Muscle layer of duodenum (tissue), 2 donors: ENCODE measurements around the gene CFAP65.

ENCODE experiments used
- H3K27ac ChIP-seq: one replicate; pipeline ENCODE4 v1.7.0; 2013; ENCODE audit warnings: mild to moderate bottlenecking, low read length
- H3K27me3 ChIP-seq: one replicate; pipeline ENCODE4 v1.7.0; 2013; ENCODE audit warnings: low read depth, mild to moderate bottlenecking, control low read depth, low read length
- H3K36me3 ChIP-seq, 2 donors: one replicate each; pipeline ENCODE4 v1.7.0; 2013; ENCODE audit warnings: low read length in 2 of 2, control low read depth in 1 of 2, mild to moderate bottlenecking in 1 of 2; ENCODE audit not compliant: insufficient read depth in 2 of 2, control insufficient read depth in 1 of 2
- H3K4me1 ChIP-seq, 2 donors: one replicate each; pipeline ENCODE4 v1.7.0; 2013; ENCODE audit warnings: low read length in 2 of 2, mild to moderate bottlenecking in 2 of 2, control low read depth in 1 of 2, moderate library complexity in 1 of 2; ENCODE audit not compliant: insufficient read depth in 2 of 2, control insufficient read depth in 1 of 2
- H3K4me3 ChIP-seq, 2 donors: one replicate each; pipeline ENCODE4 v1.7.0; 2013; ENCODE audit warnings: low read length in 2 of 2, low read depth in 1 of 2, mild to moderate bottlenecking in 1 of 2
- H3K9me3 ChIP-seq, 2 donors: one replicate each; pipeline ENCODE4 v1.7.0; 2013; ENCODE audit warnings: low read length in 2 of 2, control low read depth in 1 of 2, mild to moderate bottlenecking in 1 of 2; ENCODE audit not compliant: control insufficient read depth in 1 of 2
- donor health status: healthy.

CFAP65 gene

DNA sequence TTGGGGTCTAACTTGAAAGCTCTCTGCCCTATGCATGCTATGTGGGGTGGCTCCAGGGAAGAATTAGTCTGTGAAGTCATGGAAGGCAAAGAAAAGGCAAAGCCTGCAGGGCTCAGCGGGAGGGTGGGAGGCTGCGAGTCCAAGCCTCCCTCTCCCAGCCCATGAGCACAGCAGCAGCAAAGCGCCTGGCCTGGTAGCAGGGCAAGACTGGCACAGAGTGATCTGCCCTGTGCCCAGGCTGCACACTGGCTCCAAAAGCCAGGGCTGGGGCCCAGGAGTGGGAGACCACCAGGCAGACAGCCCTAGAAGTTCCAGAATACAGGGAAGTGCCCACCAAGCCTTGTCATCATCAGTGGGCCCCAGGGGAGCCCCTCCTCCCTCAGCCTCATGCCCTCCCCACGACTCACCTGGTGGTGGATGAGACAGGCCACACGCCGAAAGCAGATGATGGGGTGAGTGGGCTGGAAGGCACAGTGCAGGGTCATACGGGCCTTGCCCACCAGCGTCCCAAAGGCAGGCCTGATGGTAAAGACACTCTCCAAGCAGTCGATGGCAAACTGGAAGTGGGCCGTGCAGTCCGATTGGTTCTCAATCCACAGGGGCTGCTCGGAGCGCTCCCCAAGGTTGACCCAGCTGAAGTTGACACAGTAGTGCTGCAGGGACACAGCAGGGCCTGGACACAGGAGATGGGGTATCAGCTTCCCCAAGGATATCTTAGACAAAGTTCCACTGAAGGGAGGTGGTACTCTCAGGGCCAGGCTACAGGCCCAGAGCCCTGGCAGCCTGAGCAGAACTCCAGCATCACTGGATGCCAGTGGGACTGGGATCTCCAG, 12.1 kb downstream of the CFAP65 start:
- H3K27ac ChIP-seq: no peak overlapping the region
- H3K9me3 ChIP-seq: no peaks in the 10 kb centered on the region

DNA sequence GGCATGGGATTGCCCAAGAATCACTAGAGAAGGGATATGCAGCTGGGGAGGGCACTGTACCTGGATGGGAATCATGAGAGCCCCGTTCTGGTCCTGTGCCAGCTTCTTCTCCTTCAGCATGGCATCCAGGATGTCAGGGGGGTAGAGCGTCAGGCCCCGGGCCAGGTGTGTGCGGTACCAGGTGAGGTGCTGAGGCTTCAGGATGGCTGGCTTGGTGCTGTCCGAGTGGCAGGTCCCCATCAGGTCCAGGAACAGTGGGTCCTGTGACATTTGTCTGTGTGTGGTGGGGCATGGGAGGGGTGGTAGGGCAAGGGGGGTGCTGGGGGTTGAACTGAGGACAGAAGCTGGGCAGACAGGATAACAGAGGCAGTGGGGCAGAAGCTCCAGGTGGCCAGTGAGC, 13.2 kb downstream of the CFAP65 start:
- Histone ChIP-seq H3K27ac (no peak overlapping the region), H3K27me3 (no peaks in the 10 kb centered on the region), H3K36me3 (no peaks in the 10 kb centered on the region), H3K4me1 (no peaks in the 10 kb centered on the region), H3K9me3 (no peaks in the 10 kb centered on the region), H3K4me3 (no peak overlapping the region)

More for the DNA sequence above, 12.1 kb downstream of the CFAP65 start:
- no peaks in the 10 kb centered on the region for H3K4me1 ChIP-seq
- no peaks in the 10 kb centered on the region for H3K36me3 ChIP-seq
- no peak overlapping the region for H3K4me3 ChIP-seq
- no peaks in the 10 kb centered on the region for H3K27me3 ChIP-seq

GRCh38 chr2:219027511-219028055, 13.7 kb downstream of the CFAP65 start:
- Histone ChIP-seq H3K36me3 (no peaks in the 10 kb centered on the region), H3K4me3 (no peak overlapping the region), H3K4me1 (no peaks in the 10 kb centered on the region), H3K9me3 (no peaks in the 10 kb centered on the region), H3K27me3 (no peaks in the 10 kb centered on the region), H3K27ac (no peak overlapping the region)

- H3K27ac ChIP-seq: no peak overlapping the region
- no peaks in the 10 kb centered on the region for H3K4me1 ChIP-seq
- no peaks in the 10 kb centered on the region for H3K36me3 ChIP-seq
- H3K27me3 ChIP-seq: no peaks in the 10 kb centered on the region
- no peaks in the 10 kb centered on the region for H3K9me3 ChIP-seq
- no peak overlapping the region for H3K4me3 ChIP-seq
These were observed 14.4 kb downstream of the CFAP65 start for GRCh38 chr2:219026946-219027345.

- H3K27ac ChIP-seq: no peak overlapping the region
These were observed 15.4 kb downstream of the CFAP65 start for GRCh38 chr2:219025637-219026585.

DNA sequence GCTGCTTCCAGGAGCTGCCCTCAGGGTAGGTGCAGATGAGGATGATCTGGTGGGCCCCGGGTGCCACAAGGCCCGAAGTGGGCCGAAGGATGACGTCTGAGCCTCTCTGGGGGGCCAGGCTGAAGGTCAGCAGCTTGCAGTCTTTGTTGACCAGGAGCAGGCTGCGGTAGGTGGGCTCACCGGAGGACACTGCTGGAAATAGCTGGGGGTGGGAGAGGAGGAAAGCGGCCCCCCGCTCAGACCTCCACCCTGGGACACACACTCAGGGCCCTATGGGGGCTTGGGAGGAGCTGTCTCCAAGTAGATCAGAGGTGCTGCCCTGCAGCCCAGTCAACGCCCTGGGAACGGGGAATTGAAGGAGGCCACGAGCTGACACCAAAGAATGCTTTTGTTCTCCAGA, 17.3 kb downstream of the CFAP65 start:
- no peaks in the 10 kb centered on the region for H3K27me3 ChIP-seq

More at GRCh38 chr2:219025637-219026585, 15.4 kb downstream of the CFAP65 start:
- Histone ChIP-seq H3K9me3 (no peaks in the 10 kb centered on the region), H3K27me3 (no peaks in the 10 kb centered on the region), H3K4me3 (no peak overlapping the region), H3K36me3 (no peaks in the 10 kb centered on the region), H3K4me1 (no peaks in the 10 kb centered on the region)

GRCh38 chr2:219023045-219023605, 18.2 kb downstream of the CFAP65 start:
- no peaks in the 10 kb centered on the region for H3K36me3 ChIP-seq
- H3K4me1 ChIP-seq: no peaks in the 10 kb centered on the region
- H3K27me3 ChIP-seq: no peaks in the 10 kb centered on the region
- H3K9me3 ChIP-seq: no peaks in the 10 kb centered on the region
- H3K4me3 ChIP-seq: no peak overlapping the region
- no peak overlapping the region for H3K27ac ChIP-seq

More for the DNA sequence above, 17.3 kb downstream of the CFAP65 start:
- Histone ChIP-seq H3K27ac (no peak overlapping the region), H3K4me3 (no peak overlapping the region), H3K9me3 (no peaks in the 10 kb centered on the region), H3K4me1 (no peaks in the 10 kb centered on the region), H3K36me3 (no peaks in the 10 kb centered on the region)

DNA sequence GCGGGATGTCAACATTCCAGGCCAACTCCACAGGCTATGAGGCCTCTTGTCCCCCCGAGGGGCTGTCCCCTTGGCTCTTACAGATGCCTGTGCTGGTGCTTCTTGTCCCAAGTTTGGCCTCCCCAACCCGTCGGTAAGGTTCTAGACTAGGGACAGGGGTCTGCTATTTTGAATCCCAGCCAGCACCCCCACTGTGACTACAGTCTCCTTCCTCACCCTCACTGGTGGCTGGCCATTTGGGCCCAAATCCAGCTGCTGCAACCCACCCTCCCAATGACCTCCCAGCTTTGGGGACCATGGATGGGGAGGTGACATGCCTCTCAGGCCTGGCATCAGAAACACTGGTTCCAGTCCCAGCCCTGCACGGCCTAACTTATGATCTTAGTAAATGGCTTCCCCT, 18.7 kb downstream of the CFAP65 start:
- H3K27me3 ChIP-seq: no peaks in the 10 kb centered on the region
- H3K36me3 ChIP-seq: no peaks in the 10 kb centered on the region
- no peak overlapping the region for H3K4me3 ChIP-seq
- no peaks in the 10 kb centered on the region for H3K9me3 ChIP-seq
- H3K4me1 ChIP-seq: no peaks in the 10 kb centered on the region
- no peak overlapping the region for H3K27ac ChIP-seq

- no peaks in the 10 kb centered on the region for H3K36me3 ChIP-seq
These were observed 19.3 kb downstream of the CFAP65 start for GRCh38 chr2:219022041-219022440.

DNA sequence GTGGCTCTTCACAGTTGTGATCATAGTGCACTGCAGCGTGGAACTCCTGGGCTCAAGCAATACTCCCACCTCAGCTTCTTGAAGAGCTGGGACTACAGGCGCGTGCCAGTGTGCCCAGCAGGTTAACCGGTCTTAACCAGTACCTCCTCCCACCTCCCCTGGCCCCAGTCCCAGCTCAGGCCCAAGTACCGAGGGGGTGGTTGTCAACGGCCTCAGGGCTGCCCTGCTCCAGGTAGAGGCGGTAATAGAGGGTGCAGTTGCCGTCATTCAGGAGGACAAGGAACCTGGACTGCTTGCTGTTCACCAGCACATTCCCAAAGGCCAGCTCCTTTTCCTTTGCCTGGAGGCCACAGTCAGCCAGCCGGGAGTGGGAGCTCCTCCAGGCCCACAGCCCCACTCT, 19.7 kb downstream of the CFAP65 start:
- Histone ChIP-seq H3K4me1 (no peaks in the 10 kb centered on the region), H3K27ac (no peak overlapping the region), H3K36me3 (no peaks in the 10 kb centered on the region), H3K9me3 (no peaks in the 10 kb centered on the region), H3K4me3 (no peak overlapping the region), H3K27me3 (no peaks in the 10 kb centered on the region)

More at GRCh38 chr2:219022041-219022440, 19.3 kb downstream of the CFAP65 start:
- Histone ChIP-seq H3K27me3 (no peaks in the 10 kb centered on the region), H3K4me1 (no peaks in the 10 kb centered on the region), H3K4me3 (no peak overlapping the region), H3K9me3 (no peaks in the 10 kb centered on the region), H3K27ac (no peak overlapping the region)
